ELF-1 (cell line): ENCODE measurements around the gene GPR31.
"Not testable (repeated sequence)": the region's sequence is repeated elsewhere in the genome, so short reads cannot be mapped to it uniquely, and the experiment has no call there.

Source experiments
- DNase-seq: peaks from one replicate; pipeline ENCODE4 v3.0.0-alpha.2; 2016; ENCODE audit warnings: low read depth, low spot score

GPR31 gene

GRCh38 chr6:167167699-167168098 is 9.9 kb upstream of the GPR31 start:
- not testable (repeated sequence) for DNase-seq

DNA sequence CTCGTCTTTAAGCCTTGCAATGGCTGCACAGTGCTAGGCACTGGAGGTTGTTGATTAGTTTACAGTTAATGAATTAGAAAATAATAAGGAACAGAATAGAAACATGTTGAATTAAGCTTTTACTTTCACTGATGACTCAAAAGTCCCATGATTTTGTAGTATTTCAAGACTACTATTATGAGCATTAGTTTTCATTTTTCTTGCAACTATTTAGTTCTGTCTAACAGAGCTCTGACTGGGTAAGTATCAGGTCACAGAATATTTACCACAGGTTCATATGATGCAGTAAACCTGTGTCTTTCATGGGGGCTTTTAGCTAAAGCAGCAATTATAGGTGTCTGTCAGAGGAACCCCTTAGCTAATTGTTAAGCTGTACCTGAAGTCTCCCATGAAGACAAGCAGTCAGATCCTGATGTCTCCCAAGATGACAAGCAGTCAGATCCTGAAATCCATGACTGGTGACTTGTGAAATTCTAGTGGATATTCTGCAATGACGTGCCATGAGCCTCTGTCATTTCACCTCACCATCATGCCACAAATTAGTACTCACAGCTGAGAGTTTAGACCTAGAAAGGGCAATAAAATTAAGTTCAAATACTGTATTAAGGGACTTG is 8.2 kb upstream of the GPR31 start:
- no peak for DNase-seq

DNA sequence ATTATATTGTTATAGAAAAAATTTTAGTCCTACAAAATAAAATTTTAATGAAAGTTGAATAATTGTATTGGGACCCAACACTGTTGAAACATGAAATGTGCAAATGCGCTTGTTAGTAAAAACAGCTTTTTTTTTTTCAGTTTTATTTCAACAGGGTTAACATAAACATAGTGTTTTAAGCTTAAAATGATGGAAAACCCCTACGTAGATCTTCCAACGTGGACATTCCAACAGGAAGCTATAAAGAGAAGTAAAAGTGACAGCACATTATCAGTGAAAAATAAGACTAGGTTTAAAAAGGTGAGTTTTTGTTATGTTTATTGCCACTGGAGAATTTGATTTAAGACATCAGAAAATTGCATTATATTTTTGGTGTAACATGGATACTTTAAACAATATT is 6.5 kb upstream of the GPR31 start:
- DNase-seq: no peak

- peak; percentile 87 for DNase-seq
These were observed 5.8 kb upstream of the GPR31 start for GRCh38 chr6:167163476-167164011.

- DNase-seq: no peak
These were observed 4.8 kb upstream of the GPR31 start for GRCh38 chr6:167162591-167162990.

DNA sequence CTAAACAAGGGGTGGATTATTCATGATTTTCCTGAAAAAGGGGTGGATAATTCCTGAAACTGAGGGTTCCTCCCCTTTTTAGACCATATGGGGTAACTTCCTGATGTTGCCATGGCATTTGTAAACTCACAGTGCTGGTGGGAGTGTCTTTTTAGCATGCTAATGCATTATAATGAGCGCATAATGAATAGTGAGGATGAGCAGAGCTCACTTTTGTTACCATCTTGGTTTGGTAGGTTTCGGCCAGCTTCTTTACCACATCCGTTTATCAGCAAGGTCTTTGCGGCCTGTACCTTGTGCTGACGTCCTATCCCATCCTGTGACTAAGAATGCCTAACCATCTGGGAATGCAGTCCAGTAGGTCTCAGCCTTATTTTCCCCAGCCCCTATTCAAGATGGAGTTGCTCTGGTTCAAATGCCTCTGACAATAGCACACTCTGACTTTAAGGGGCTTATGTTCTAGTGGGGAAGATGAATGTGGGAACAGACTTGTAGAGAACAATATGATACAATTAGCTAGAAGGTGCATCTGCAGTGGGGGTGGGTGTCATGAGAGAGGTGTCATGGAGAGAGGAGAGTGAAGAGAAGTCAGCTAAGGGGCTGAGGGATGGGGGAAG is 4.2 kb upstream of the GPR31 start:
- DNase-seq: no peak

DNA sequence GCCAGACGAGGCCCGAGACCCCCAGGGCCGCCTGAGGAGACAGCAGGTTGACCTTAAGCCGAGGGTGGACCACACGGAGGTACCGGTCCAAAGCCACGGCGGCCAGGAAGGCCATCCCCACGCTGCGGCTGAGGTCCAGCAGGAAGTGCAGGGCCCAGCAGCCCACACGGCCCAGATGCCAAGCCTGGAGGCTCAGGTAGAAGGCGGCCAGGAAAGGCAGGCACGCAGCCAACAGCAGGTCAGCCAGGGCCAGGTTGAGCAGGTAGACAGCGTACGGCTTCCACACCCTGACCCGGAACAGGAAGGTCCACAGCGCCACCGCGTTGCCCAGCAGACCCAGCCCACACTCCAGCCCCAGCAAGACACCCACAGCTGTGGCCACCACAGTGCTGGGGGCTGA is 366 bp downstream of the GPR31 start:
- DNase-seq: no peak

DNA sequence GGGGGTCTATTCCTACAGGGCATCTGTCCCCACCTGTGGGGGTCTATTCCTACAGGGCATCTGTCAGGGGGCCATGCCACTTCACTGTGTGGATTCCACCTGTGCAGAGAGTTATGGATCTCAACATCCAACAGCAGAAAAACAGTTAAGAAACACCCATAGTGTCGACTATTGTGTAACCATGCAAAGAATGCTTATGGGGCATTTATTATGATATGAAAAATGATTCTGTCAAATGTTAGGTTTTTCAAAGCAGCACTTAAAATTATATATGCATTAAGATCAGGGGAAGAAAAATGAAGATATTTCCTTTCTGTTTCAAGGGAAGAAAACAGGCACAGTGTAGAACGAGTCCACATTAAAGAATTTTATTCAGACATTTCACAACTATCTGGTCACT is 2.9 kb downstream of the GPR31 start:
- DNase-seq: no peak

DNA sequence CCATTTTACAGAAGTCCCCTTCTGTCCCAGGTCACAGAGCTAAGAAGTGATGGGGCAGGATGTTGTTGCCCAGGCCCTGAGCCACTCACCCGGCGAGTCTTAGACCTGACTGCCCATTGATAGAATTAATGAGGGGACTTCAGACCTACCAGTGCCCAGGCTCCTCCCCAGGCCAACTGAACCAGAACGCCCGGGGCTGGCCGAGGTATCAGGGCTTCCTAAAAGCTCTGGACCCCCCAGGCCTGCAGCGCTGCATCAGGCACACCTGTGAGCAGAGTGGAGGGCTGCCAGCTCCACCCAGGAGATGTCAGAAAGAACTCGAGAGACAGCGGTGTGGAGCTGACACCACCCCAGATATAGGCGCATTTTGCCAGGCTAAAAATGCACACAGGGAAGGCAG is 3.5 kb downstream of the GPR31 start:
- no peak for DNase-seq

GRCh38 chr6:167153521-167153959 is 4.2 kb downstream of the GPR31 start:
- no peak for DNase-seq

DNA sequence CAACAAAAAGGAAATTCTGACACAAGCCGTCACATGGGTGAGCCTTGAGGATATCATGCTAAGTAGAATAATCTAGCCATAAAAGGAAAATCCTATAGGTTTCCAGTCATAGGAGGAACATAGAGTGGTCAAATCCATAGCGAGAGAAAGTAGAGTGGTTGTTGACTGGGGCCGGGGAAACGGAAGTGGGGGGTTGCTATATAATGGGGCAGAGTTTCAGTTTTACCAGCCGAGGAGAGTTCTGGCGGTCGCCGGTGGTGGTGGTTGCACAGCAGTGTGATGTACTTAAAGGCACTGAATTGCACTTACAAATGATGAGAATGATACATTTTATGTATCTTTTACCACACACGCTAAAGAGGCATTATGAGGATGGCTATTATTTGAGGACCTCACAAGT is 4.9 kb downstream of the GPR31 start:
- DNase-seq: no peak

DNA sequence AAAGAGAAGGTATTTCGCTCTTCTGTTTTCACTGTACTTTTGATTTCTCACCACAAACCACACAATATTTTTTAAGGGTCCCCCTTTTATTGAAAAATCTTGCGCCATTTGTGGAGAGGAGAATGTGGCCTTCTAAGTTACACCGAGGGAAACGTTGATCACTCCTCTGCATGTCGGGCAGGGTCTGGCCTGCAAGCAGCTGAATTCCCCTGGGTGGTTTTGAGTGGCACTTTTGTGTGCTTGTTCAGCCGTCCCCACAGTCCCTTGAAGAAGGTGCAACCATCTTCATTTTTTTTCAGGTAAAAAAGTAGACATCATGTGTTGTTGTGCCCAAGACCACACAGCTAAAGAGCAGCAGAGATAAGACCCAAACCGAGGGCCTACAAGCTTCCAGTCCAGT is 6.1 kb downstream of the GPR31 start:
- DNase-seq: no peak

GRCh38 chr6:167150941-167151549 is 6.7 kb downstream of the GPR31 start:
- peak; percentile 50 for DNase-seq

GRCh38 chr6:167148997-167149396 is 8.8 kb downstream of the GPR31 start:
- DNase-seq: no peak

- DNase-seq: no peak
These were observed 9.8 kb downstream of the GPR31 start for GRCh38 chr6:167148021-167148420.

GRCh38 chr6:167146977-167147376 is 10.8 kb downstream of the GPR31 start:
- DNase-seq: peak; percentile 87

GRCh38 chr6:167146135-167146534 is 11.6 kb downstream of the GPR31 start:
- DNase-seq: peak; percentile 35

DNA sequence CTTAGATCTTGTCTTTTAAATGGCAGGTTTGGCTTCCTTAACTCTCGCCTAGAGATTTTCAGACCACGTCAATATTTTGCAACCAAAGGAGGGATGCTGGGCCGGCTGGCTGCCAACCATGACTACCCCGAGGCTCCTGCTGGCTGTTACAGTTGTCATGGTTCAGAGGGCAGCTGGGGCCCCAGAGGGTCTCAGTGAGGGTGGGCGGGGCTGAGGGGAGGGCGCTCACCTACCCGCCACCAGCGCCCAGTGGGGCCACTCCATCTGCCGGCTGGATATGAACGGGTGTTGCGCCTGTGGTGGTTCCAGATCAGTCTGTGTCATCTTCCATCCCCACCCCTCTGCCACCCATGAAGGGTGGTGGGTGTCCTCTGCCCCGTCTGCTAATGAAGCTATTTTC is 12.3 kb downstream of the GPR31 start:
- no peak for DNase-seq

- DNase-seq: no peak
These were observed 14.7 kb downstream of the GPR31 start for GRCh38 chr6:167143041-167143440.

- no peak for DNase-seq
These were observed 15.4 kb downstream of the GPR31 start for GRCh38 chr6:167142433-167142761.

DNA sequence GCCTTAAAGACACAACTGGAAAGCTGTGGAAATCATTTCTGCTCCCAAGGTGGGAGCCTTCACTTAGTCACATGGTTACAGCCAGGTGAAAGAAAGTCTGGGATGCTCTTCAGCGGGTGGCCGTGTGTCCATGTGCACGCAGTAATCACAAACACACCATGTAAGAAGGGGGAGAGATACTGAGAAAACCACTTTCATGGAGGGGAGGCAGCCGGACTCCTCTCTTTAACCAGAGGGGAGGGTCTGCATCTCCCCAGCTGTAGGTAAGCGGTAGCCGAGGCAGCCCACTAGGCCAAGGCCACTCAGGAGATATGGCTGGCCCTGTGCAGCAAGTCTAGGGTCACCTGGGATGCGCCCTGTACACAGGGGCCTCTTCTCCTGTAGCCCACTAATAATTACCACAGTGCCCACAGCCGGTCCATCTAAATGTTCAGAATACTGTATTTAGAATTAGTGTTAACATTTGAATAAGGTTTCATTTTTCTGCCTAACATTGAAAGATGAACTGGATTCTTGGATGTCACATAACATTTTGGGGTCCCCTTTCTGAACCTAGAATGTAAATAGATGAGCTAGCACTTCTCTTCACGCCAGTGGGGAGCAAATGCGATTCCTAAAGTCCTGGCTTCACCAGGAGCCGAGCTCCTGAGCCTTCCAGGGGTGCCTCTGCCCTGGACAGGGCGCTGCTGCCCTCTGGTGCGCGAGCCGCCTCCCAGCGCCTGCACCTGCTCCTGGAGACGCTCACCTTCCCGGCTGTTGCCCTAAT is 15.9 kb downstream of the GPR31 start:
- peak; percentile 69 for DNase-seq
